NCI-H226 (cell line): ENCODE measurements around the gene EZH2.

Source experiments
- DNase-seq: peaks from one replicate; pipeline ENCODE4 v3.0.0-alpha.2; 2015

The EZH2 gene

GRCh38 chr7:148761499-148762278 lies 122.4 kb downstream of the EZH2 start:
- DNase-seq: no peak
